Activated CD4-positive, alpha-beta T cell treated with anti-CD3 and anti-CD28 coated beads, Interleukin-2, amount 10 ng/mL, durations not matched to agents 7 days and 5 days (primary cell): ENCODE results near the gene SRP14. TPM values are rescaled to one million over a fixed set of nuclear protein-coding genes. Genes with fewer than 3 reads are reported as not detected.
"Not testable (repeated sequence)": the region's sequence is repeated elsewhere in the genome, so short reads cannot be mapped to it uniquely, and the experiment has no call there.

Experiments
- CTCF ChIA-PET: fragments of 350-600 bp; sonication (Branson Sonifier 250); formaldehyde crosslinking; loops from one replicate; lab custom pipeline; 2021; ENCODE audit warnings: antibody characterized with exemption; lab: Charles Lee
- POLR2A ChIA-PET: fragments of 350-600 bp; sonication (Branson Sonifier 250); formaldehyde crosslinking; loops from one replicate; lab custom pipeline; 2021; ENCODE audit warnings: antibody characterized with exemption; lab: Charles Lee
- DNase-seq: peaks from one replicate; pipeline ENCODE4 v3.0.0-alpha.2; 2020
- H3K27ac Mint-ChIP-seq: one replicate; pipeline ENCODE4 v1.8.0; 2021; ENCODE audit warnings: mild to moderate bottlenecking, moderate library complexity, mixed read lengths
- H3K27me3 Mint-ChIP-seq: one replicate; pipeline ENCODE4 v1.8.0; 2021; ENCODE audit warnings: mixed read lengths
- H3K36me3 Mint-ChIP-seq: one replicate; pipeline ENCODE4 v1.8.0; 2021; ENCODE audit warnings: low read depth, mixed read lengths
- H3K4me1 Mint-ChIP-seq: one replicate; pipeline ENCODE4 v1.8.0; 2021; ENCODE audit warnings: mixed read lengths
- H3K4me3 Mint-ChIP-seq: one replicate; pipeline ENCODE4 v1.8.0; 2021; ENCODE audit warnings: mild to moderate bottlenecking, moderate library complexity, mixed read lengths
- H3K9me3 Mint-ChIP-seq: one replicate; pipeline ENCODE4 v1.8.0; 2021; ENCODE audit warnings: mixed read lengths
- total RNA-seq, 2 experiments: library from RNA; stranded (reverse); gene quantifications; one replicate each; pipeline ENCODE4 v1.2.3, GENCODE V29; 2021

Gene SRP14
- total RNA-seq, 2 experiments from 2014 or later: 145 to 150 TPM

DNA sequence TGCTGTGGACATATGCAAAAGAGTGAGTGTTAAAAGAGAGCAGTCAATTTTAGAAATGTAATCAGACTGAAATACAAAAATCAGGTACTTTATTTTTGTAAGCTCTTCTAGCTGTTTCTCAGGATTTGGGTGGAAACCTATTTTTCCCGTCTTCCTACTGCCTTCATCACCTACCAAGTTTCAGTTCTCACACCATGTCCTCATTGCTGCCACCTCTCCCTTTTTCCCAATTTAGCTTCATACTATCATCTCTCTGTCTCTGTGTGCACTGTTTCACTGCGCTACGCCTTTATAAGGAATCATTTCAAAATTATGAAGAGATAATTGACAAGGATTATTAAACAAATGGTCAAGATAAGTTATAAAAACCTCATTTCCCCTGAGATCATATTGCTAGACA is 7.7 kb downstream of the SRP14 start:
- peaks cover 11% of the 10 kb centered on the region for H3K4me1 Mint-ChIP-seq
- no peaks in the 10 kb centered on the region for H3K9me3 Mint-ChIP-seq
- POLR2A ChIA-PET: no interaction called here
- H3K27ac Mint-ChIP-seq: no peak overlapping the region
- CTCF ChIA-PET: interaction anchor here (0.6 to 1.3 kb wide), 3 partner anchors 14 to 243 kb away, joined by 3 to 5 read pairs (median 4); no protein-coding TSS in a partner anchor
- H3K4me3 Mint-ChIP-seq: no peak overlapping the region
- no peak for DNase-seq
- H3K36me3 Mint-ChIP-seq: peaks cover 43% of the 10 kb centered on the region
- H3K27me3 Mint-ChIP-seq: no peaks in the 10 kb centered on the region

DNA sequence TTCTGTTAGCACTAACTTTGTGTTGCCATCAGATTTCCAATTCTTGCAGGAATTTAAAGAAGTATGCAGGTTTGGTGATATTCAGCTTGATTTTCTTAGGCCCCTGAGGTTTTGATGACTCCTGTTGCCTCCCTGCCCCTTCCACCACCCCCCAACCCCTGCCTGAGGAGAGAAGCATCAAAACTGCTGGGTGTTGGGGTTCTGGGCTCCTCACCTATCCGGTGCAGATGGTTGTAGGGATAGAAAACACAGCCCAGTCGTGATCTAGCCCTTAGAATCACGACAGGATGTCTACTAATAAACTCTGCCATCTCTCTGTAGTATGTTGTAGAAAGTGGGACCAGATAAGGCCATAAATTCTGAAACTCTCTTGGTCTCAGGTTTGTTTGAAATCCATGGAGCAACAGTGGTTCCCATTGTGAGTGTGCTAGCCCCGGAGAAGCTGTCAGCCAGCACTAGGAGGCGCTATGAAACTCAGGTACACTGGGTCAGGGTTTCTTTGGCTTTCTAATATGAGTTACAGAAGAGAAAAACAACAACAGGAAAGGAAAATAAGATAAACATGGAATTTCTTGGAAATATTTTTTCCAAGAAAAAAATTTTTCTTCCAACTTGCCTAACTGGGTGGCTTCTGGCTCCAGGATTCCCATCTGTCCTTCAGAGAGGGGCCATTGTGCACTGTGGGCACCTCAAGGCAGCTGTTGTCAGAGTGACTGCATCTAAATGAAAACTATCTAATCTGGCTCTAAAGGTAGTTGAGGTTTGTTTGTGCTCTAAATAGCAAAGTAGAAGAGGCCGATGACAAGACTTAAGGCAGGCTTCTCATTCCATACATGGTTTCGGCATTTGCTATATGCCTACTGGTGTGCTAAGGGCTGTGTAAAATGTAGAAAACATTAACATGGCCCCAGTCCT is 8.7 kb downstream of the SRP14 start:
- no peaks in the 10 kb centered on the region for H3K9me3 Mint-ChIP-seq
- DNase-seq: no peak
- CTCF ChIA-PET: interaction anchor here (1.0 to 1.2 kb wide), 2 partner anchors 14 to 15 kb away, joined by 3 read pairs; no protein-coding TSS in a partner anchor
- H3K27ac Mint-ChIP-seq: no peak overlapping the region
- H3K36me3 Mint-ChIP-seq: peaks cover 37% of the 10 kb centered on the region
- no peaks in the 10 kb centered on the region for H3K27me3 Mint-ChIP-seq
- no peak overlapping the region for H3K4me3 Mint-ChIP-seq
- POLR2A ChIA-PET: no interaction called here
- peaks cover 4% of the 10 kb centered on the region for H3K4me1 Mint-ChIP-seq

DNA sequence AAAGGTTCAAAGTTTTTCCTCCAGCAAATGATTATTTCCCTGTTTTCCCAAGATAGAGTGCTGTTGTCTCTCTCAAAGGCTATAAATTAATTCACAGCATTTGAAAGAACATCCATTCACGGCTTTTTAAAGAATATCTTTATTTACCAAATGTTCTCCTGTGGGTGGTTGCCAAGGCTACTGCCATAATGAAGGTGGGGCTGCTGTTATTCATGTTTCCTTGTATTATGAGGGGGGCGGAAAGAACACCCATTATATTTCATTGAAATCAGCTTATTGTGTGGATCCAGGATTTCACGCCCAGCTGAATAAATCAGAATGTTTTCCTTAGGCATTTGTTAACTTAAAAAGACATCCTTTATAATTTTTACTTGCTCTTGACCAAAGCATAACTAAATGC is 10.1 kb downstream of the SRP14 start:
- H3K27ac Mint-ChIP-seq: no peak overlapping the region
- no peak for DNase-seq
- no peaks in the 10 kb centered on the region for H3K9me3 Mint-ChIP-seq
- no peak overlapping the region for H3K4me3 Mint-ChIP-seq
- H3K4me1 Mint-ChIP-seq: no peaks in the 10 kb centered on the region
- peaks cover 31% of the 10 kb centered on the region for H3K36me3 Mint-ChIP-seq
- CTCF ChIA-PET: no interaction called here
- POLR2A ChIA-PET: no interaction called here
- H3K27me3 Mint-ChIP-seq: no peaks in the 10 kb centered on the region

DNA sequence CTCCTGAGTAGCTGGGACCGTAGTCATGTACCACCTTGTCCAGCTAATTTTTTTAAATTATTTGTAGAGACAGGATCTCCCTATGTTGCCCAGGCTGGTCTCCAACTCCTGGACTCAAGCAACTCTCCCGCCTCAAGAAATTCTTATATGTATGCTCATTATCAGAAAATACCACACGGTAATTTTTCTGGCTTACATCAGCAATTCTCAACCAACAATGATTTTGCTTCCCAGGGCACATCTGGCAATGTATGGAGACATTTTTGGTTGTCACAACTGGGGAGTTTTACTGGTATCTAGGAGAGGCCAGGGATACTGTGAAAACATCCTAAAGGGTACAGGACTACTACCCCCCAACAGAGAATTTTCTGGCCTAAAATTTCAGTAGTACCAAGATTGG is 10.8 kb downstream of the SRP14 start:
- no peaks in the 10 kb centered on the region for H3K4me1 Mint-ChIP-seq
- H3K27ac Mint-ChIP-seq: no peak overlapping the region
- H3K27me3 Mint-ChIP-seq: no peaks in the 10 kb centered on the region
- CTCF ChIA-PET: interaction anchor here (0.7 to 1.0 kb wide), 2 partner anchors 20 to 213 kb away, joined by 3 read pairs; no protein-coding TSS in a partner anchor
- POLR2A ChIA-PET: no interaction called here
- H3K4me3 Mint-ChIP-seq: no peak overlapping the region
- peaks cover 35% of the 10 kb centered on the region for H3K36me3 Mint-ChIP-seq
- DNase-seq: no peak
- no peaks in the 10 kb centered on the region for H3K9me3 Mint-ChIP-seq

DNA sequence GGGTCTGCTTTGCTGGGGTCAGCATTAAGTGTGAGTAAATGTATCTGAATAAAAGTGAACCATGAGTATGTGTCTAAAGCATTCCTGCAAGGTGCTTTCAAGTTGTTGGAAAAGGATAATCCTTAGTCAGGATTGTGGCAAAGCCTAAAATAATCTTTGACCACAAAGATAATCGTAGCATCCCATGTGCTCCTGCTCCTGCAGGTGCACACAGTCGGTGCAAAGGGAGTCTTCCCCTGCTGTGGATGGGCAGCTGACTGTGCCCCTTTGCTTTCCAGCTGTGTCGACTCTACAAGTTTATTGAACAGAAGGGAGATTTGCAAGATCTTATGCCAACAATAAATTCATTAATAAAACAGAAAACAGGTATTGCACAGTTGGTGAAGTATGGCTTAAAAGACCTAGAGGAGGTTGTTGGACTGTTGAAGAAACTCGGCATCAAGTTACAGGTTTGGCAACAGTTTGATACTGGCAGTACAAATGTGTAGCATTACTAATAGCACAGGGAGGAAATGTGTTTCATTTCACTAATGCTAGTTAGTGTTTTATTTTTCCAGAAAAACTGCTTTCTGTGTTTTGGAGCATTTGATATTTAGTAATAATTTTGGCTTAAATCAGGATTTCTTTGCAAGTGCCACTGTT is 22.6 kb downstream of the SRP14 start:
- CTCF ChIA-PET: interaction anchor here (1.5 kb wide), 1 partner anchor 14 kb away, joined by 3 read pairs; no protein-coding TSS in a partner anchor
- peaks cover 24% of the 10 kb centered on the region for H3K9me3 Mint-ChIP-seq
- H3K4me3 Mint-ChIP-seq: no peak overlapping the region
- POLR2A ChIA-PET: no interaction called here
- H3K4me1 Mint-ChIP-seq: no peaks in the 10 kb centered on the region
- H3K36me3 Mint-ChIP-seq: peaks cover 63% of the 10 kb centered on the region
- DNase-seq: no peak
- no peaks in the 10 kb centered on the region for H3K27me3 Mint-ChIP-seq
- H3K27ac Mint-ChIP-seq: no peak overlapping the region

DNA sequence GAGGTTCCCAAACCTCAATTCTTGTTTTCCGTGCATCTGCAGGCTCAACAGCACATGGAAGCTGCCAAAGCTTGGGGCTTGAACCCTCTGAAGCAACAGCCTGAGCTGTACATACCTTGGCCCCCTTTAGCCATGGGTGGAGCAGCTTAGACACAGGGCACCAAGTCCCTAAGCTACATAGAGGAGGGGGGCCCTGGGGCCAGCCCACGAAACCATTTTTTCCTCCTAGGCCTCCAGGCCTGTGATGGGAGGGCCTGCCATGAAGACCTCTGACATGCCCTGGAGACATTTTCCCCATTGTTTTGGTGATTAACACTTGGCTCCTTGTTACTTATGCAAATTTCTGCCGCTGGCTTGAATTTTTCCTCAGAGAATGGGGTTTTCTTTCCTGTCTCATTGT is 24.6 kb downstream of the SRP14 start:
- Mint-ChIP-seq H3K36me3 (peaks cover 57% of the 10 kb centered on the region), H3K27ac (no peak overlapping the region), H3K9me3 (peaks cover 24% of the 10 kb centered on the region), H3K27me3 (no peaks in the 10 kb centered on the region), H3K4me1 (no peaks in the 10 kb centered on the region), H3K4me3 (no peak overlapping the region)
- ChIA-PET POLR2A (no interaction called here), CTCF (no interaction called here)
- DNase-seq: no peak

DNA sequence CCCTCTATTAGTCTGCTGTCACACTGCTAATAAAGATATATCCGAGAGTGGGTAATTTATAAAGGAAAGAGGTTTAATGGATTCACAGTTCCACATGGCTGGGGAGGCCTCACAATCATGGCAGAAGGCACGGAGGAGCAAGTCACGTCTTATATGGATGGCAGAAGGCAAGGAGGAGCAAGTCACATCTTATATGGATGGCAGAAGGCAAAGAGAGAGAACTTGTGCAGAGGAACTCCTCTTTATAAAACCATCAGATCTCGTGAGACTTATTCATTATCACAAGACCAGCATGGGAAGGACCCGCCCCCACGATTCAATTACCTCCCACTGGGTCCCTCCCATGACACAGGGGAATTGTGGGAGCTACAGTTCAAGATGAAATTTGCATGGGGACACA is 25.6 kb downstream of the SRP14 start:
- POLR2A ChIA-PET, H3K27ac Mint-ChIP-seq: not testable (repeated sequence)

DNA sequence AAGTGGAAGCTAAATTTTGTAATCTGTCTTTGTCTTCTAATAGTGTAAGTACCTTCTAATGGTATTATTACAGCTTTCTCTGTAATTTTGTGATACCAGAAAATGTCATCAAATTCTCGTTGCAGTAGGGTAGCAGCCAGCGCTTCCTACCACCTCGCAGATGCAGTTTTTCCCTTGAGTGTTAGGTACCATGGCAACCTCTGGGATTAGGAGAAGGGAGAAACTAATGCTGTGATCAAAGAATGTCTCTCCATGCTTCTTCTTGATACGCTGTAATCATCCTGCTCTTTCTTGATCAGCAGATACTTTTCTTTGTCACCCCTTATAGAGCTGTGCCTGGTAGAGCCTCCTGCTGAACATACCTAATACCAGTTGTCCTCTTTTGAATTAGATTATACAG is 27.7 kb downstream of the SRP14 start:
- Mint-ChIP-seq H3K27me3 (no peaks in the 10 kb centered on the region), H3K9me3 (peaks cover 24% of the 10 kb centered on the region), H3K4me3 (no peak overlapping the region), H3K4me1 (no peaks in the 10 kb centered on the region), H3K27ac (no peak overlapping the region), H3K36me3 (peaks cover 62% of the 10 kb centered on the region)
- ChIA-PET CTCF (no interaction called here), POLR2A (no interaction called here)
- DNase-seq: no peak

More for the DNA sequence above, 25.6 kb downstream of the SRP14 start:
- H3K27me3 Mint-ChIP-seq, H3K4me3 Mint-ChIP-seq, DNase-seq, H3K4me1 Mint-ChIP-seq, CTCF ChIA-PET: not testable (repeated sequence)
- Mint-ChIP-seq H3K36me3 (peaks cover 60% of the 10 kb centered on the region), H3K9me3 (peaks cover 24% of the 10 kb centered on the region)

DNA sequence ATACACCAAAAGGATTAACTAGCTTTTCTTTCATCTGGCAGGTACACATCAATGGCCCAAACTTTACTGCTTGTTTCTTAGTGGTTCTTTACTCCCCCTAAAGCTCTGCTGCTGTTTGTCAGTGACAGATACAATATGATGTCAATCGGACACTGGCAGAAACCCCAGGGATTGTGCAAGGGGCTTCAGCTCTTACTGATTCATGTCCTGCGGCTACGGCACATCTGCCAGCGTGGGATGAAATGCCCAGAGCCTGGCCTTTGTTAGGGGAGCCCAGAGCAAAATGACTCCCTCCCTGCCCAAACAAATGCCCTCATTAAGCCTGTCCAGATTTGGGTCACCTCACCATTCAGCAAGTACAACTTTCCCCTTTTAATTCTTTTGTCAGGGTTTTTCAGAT is 28.3 kb downstream of the SRP14 start:
- peaks cover 23% of the 10 kb centered on the region for H3K9me3 Mint-ChIP-seq
- ChIA-PET CTCF (no interaction called here), POLR2A (no interaction called here)
- H3K4me1 Mint-ChIP-seq: no peaks in the 10 kb centered on the region
- H3K27ac Mint-ChIP-seq: no peak overlapping the region
- DNase-seq: no peak
- peaks cover 61% of the 10 kb centered on the region for H3K36me3 Mint-ChIP-seq
- no peaks in the 10 kb centered on the region for H3K27me3 Mint-ChIP-seq
- H3K4me3 Mint-ChIP-seq: no peak overlapping the region

DNA sequence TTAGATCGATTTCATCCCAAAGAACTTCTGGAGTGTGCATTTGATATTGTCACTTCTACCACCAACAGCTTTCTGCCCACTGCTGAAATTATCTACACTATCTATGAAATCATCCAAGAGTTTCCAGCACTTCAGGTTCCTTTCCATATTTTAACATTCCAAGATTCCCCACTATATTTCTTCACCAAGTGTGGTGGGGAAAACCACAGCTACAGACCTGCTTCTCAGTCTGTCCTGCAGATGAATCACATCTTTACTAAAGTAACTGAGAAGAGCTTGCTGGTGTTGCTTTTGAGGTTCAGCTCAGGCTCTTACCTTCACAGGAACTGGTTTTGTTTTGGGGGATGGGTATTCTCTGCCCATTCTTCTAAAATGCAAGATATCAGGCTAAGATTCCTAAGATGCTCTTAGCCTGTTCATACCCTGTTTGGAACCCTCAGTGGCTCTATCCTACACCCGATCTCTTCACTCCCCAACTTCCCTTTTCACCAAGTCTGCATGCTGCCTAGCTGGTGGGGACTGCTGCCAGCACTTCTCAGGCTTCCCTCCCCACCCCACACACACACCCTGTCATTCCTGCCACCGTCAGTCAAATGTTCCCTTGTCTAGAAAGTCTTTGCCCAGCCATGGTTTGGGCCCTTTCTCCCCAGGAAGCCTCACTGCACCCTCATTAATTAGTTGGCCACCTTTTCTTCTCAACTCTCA is 30.8 kb downstream of the SRP14 start:
- Mint-ChIP-seq H3K27me3 (no peaks in the 10 kb centered on the region), H3K36me3 (peaks cover 47% of the 10 kb centered on the region), H3K4me3 (no peak overlapping the region), H3K4me1 (no peaks in the 10 kb centered on the region), H3K9me3 (peaks cover under 1% of the 10 kb centered on the region), H3K27ac (no peak overlapping the region)
- ChIA-PET POLR2A (no interaction called here), CTCF (interaction anchor here (0.9 kb wide), 1 partner anchor 37 kb away, joined by 4 read pairs; no protein-coding TSS in a partner anchor)
- no peak for DNase-seq

DNA sequence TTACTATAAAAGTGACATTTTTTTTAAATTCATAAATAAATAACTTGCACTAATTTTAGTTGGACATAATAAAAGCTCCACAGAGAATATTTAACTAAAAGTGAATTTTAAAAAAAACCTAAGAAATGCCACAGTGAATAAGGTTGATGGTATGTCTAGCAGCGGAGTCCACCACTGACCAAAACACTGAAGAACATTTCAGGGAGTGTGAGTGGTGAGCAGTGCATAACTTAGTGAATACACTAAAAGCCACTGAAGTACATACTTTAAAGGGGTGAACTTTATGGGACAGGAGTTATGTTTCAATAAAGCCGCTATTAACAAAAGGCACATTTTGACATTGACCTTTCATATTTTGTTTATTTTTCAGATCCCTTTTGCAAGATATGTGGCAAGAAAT is 32.3 kb downstream of the SRP14 start:
- CTCF ChIA-PET: interaction anchor here (2.0 kb wide), 1 partner anchor 11 kb away, joined by 5 read pairs; no protein-coding TSS in a partner anchor
- Mint-ChIP-seq H3K36me3 (peaks cover 37% of the 10 kb centered on the region), H3K4me3 (no peak overlapping the region), H3K9me3 (no peaks in the 10 kb centered on the region), H3K4me1 (no peaks in the 10 kb centered on the region), H3K27ac (no peak overlapping the region), H3K27me3 (no peaks in the 10 kb centered on the region)
- no peak for DNase-seq
- POLR2A ChIA-PET: no interaction called here

DNA sequence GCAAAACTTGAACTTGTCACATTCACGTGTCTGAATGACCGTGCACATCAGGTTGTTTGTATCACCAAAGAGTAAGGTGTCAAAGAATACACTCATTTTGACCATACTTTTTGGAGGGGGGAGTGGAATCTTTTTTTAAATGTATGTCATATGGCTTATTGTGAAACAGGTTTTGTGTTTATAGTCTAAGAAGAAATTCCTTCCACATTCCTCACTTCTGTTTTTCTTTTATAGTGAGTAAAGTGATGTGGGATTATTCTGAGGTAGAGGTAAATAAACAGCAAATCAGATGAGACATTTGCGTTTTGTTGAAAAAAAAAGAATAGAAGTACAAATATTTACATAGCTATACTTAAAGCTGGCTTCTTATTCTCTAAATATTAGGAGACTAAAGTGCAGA is 33.0 kb downstream of the SRP14 start:
- H3K27me3 Mint-ChIP-seq: no peaks in the 10 kb centered on the region
- CTCF ChIA-PET: interaction anchor here (2.0 kb wide), 1 partner anchor 10 kb away, joined by 5 read pairs; no protein-coding TSS in a partner anchor
- no peaks in the 10 kb centered on the region for H3K4me1 Mint-ChIP-seq
- H3K4me3 Mint-ChIP-seq: no peak overlapping the region
- H3K36me3 Mint-ChIP-seq: peaks cover 33% of the 10 kb centered on the region
- POLR2A ChIA-PET: no interaction called here
- DNase-seq: no peak
- H3K9me3 Mint-ChIP-seq: no peaks in the 10 kb centered on the region
- no peak overlapping the region for H3K27ac Mint-ChIP-seq
